Upper lobe of right lung (tissue), 1 donor: Measurements from ENCODE around the gene ANO3. TPM values are rescaled to one million over a fixed set of nuclear protein-coding genes. Genes with fewer than 3 reads are reported as not detected.

Source experiments
- ATAC-seq: fragments of 200-7000 bp; cut with Tn5 transposase; one replicate; pipeline ENCODE4 v1.9.1; 2020; ENCODE audit warnings: mild to moderate bottlenecking, moderate library complexity
- DNase-seq: peaks from one replicate; pipeline ENCODE4 v3.0.0-alpha.2; 2020
- H3K27ac ChIP-seq: fragments of 200-600 bp; one replicate; pipeline ENCODE4 v1.8.0; 2022
- H3K27me3 ChIP-seq: fragments of 200-600 bp; one replicate; pipeline ENCODE4 v1.8.0; 2022; ENCODE audit warnings: mild to moderate bottlenecking
- H3K36me3 ChIP-seq: fragments of 200-600 bp; one replicate; pipeline ENCODE4 v1.8.0; 2022
- H3K4me1 ChIP-seq: fragments of 200-600 bp; one replicate; pipeline ENCODE4 v1.8.0; 2022
- H3K4me3 ChIP-seq: fragments of 200-600 bp; one replicate; pipeline ENCODE4 v1.8.0; 2022; ENCODE audit warnings: mild to moderate bottlenecking
- H3K9me3 ChIP-seq: fragments of 200-600 bp; one replicate; pipeline ENCODE4 v1.8.0; 2022
- CTCF ChIP-seq: fragments of 200-600 bp; IDR thresholded peaks from one replicate; pipeline ENCODE4 v1.8.0; 2022; ENCODE audit warnings: antibody characterized with exemption
- intact Hi-C: fragments of 100-400 bp; cut with DNase I; formaldehyde crosslinking; loops from one replicate; pipeline ENCODE4 v1.11.0; 2022
- total RNA-seq: library from RNA; stranded (reverse); fragmentation: NEBNext Ultra II Directional; extraction: Animal tissue kit (Norgen Biotek cat#: 25700); gene quantifications from one replicate; pipeline ENCODE4 v1.2.1, GENCODE V29; 2021
- donor health status: DM: no; HTN: yes; CAD: no; lungs with severe emphysema.

Gene ANO3
- total RNA-seq, 1 donor from 2014 or later = 1.2 TPM

DNA sequence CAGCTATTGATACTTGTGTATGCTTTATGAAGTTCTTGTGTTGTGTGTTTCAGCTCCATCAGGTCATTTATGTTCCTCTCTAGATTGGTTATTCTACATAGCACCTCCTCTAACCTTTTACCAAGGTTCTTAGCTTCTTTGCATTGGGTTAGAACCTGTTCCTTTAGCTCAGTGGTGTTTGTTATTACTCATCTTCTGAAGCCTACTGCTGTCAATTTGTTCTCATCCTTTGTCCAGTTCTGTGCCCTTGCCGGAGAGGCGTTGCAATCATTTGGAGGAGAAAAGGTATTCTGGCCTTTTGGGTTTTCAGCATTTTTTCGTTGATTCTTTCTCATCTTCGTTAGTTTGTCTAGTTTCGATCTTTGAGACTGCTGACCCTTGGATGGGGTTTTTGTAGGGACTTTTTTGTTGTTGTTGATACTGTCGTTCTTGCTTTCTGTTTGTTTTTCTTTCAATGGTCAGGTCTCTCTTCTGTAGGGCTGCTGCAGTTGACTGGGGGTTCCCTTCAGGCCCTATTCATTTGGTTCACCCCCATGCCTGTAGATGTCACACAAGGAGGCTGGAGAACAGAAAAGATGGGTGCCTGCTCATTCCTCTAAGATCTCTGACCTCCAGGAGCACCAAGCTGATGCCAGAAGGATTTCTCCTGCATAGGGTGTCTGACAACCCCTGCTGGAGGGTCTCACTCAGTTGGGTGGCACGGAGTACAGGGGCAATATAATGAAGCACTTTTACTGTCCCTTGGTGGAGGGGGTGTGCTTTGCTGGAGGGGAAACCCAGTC, 276.0 kb downstream of the ANO3 start:
- H3K36me3 ChIP-seq = no peaks in the 10 kb centered on the region
- intact Hi-C loops = no loop called here
- H3K4me3 ChIP-seq = no peak overlapping the region
- no peaks in the 10 kb centered on the region for H3K9me3 ChIP-seq
- H3K27ac ChIP-seq = no peak overlapping the region
- DNase-seq (no peak), ATAC-seq (no peak)
- H3K4me1 ChIP-seq = no peaks in the 10 kb centered on the region
- H3K27me3 ChIP-seq = no peaks in the 10 kb centered on the region
- no peak for TF ChIP-seq CTCF

- Histone ChIP-seq H3K4me3 (no peak overlapping the region), H3K27me3 (no peaks in the 10 kb centered on the region), H3K36me3 (no peaks in the 10 kb centered on the region), H3K27ac (no peak overlapping the region), H3K9me3 (no peaks in the 10 kb centered on the region), H3K4me1 (no peaks in the 10 kb centered on the region)
- ATAC-seq = no peak
- DNase-seq = no peak
- intact Hi-C loops = no loop called here
- no peak for TF ChIP-seq CTCF
Measured at GRCh38 chr11:26608507-26609146, 276.7 kb downstream of the ANO3 start.

- intact Hi-C loops = no loop called here
- DNase-seq = no peak
- no peaks in the 10 kb centered on the region for H3K4me1 ChIP-seq
Measured at GRCh38 chr11:26613759-26614158, 281.8 kb downstream of the ANO3 start.

GRCh38 chr11:26618441-26618840, 286.5 kb downstream of the ANO3 start:
- Histone ChIP-seq H3K4me3 (no peak overlapping the region), H3K4me1 (no peaks in the 10 kb centered on the region), H3K36me3 (no peaks in the 10 kb centered on the region), H3K27ac (no peak overlapping the region), H3K27me3 (no peaks in the 10 kb centered on the region), H3K9me3 (no peaks in the 10 kb centered on the region)
- no peak for ATAC-seq
- TF ChIP-seq CTCF = no peak
- no peak for DNase-seq
- intact Hi-C loops = no loop called here

More at GRCh38 chr11:26613759-26614158, 281.8 kb downstream of the ANO3 start:
- Histone ChIP-seq H3K27me3 (no peaks in the 10 kb centered on the region), H3K4me3 (no peak overlapping the region), H3K36me3 (no peaks in the 10 kb centered on the region), H3K9me3 (no peaks in the 10 kb centered on the region), H3K27ac (no peak overlapping the region)
- peak; percentile 20 for ATAC-seq
- no peak for TF ChIP-seq CTCF

- Histone ChIP-seq H3K4me3 (no peak overlapping the region), H3K36me3 (no peaks in the 10 kb centered on the region), H3K27me3 (no peaks in the 10 kb centered on the region), H3K4me1 (no peaks in the 10 kb centered on the region), H3K9me3 (no peaks in the 10 kb centered on the region), H3K27ac (no peak overlapping the region)
- intact Hi-C loops = no loop called here
- no peak for TF ChIP-seq CTCF
- DNase-seq (no peak), ATAC-seq (no peak)
Measured at GRCh38 chr11:26620282-26621045, 288.5 kb downstream of the ANO3 start.
